ENCODE data around the gene ZNF343. TPM values are rescaled to one million over a fixed set of nuclear protein-coding genes. Genes with fewer than 3 reads are reported as not detected.
A peak's percentile ranks its signal among the peaks of the same experiment; 100 is the strongest.
"Not testable (repeated sequence)": the region's sequence is repeated elsewhere in the genome, so short reads cannot be mapped to it uniquely, and the experiment has no call there.

Gene ZNF343
- total RNA-seq, 1 donor from 2014 or later = 9.2 TPM

- Histone ChIP-seq H3K4me3 (ENCODE audit: low read depth, low read length) (peak overlapping the region; percentile 69), H3K27me3 (ENCODE audit: control insufficient read depth, insufficient read depth, low read length) (peaks cover 3% of the 10 kb centered on the region), H3K36me3 (ENCODE audit: control insufficient read depth, insufficient read depth, low read length) (no peaks in the 10 kb centered on the region)
- DNase-seq (ENCODE audit: low read depth) = peak; percentile 41
- peak; percentile 88 for TF ChIP-seq CTCF (IDR thresholded peaks at IDR 0.05; ENCODE audit: insufficient read depth, low read length, severe bottlenecking)
- no peak for FAIRE-seq
Observed at GRCh38 chr20:2523919-2524708, 15.4 kb upstream of the ZNF343 start.

GRCh38 chr20:2522826-2523429 is 14.2 kb upstream of the ZNF343 start:
- not testable (repeated sequence) for FAIRE-seq; DNase-seq (ENCODE audit: low read depth); H3K4me3 ChIP-seq (ENCODE audit: low read depth, low read length); H3K27me3 ChIP-seq (ENCODE audit: control insufficient read depth, insufficient read depth, low read length); H3K36me3 ChIP-seq (ENCODE audit: control insufficient read depth, insufficient read depth, low read length)

GRCh38 chr20:2521369-2522305 is 12.9 kb upstream of the ZNF343 start:
- H3K36me3 ChIP-seq (ENCODE audit: control insufficient read depth, insufficient read depth, low read length) = no peaks in the 10 kb centered on the region
- no peak overlapping the region for H3K4me3 ChIP-seq (ENCODE audit: low read depth, low read length)
- peak; percentile 87 for TF ChIP-seq CTCF (IDR thresholded peaks at IDR 0.05; ENCODE audit: insufficient read depth, low read length, severe bottlenecking)
- FAIRE-seq = no peak
- DNase-seq (ENCODE audit: low read depth) = peak; percentile 26
- H3K27me3 ChIP-seq (ENCODE audit: control insufficient read depth, insufficient read depth, low read length) = no peaks in the 10 kb centered on the region

- no peak for TF ChIP-seq CTCF (IDR thresholded peaks at IDR 0.05; ENCODE audit: insufficient read depth, low read length, severe bottlenecking)
- no peak for FAIRE-seq
- DNase-seq (ENCODE audit: low read depth) = no peak
- Histone ChIP-seq H3K4me3 (ENCODE audit: low read depth, low read length) (no peak overlapping the region), H3K36me3 (ENCODE audit: control insufficient read depth, insufficient read depth, low read length) (no peaks in the 10 kb centered on the region), H3K27me3 (ENCODE audit: control insufficient read depth, insufficient read depth, low read length) (no peaks in the 10 kb centered on the region)
Observed at GRCh38 chr20:2520617-2521016, 11.9 kb upstream of the ZNF343 start.

- Histone ChIP-seq H3K4me3 (ENCODE audit: low read depth, low read length) (no peak overlapping the region), H3K27me3 (ENCODE audit: control insufficient read depth, insufficient read depth, low read length) (no peaks in the 10 kb centered on the region), H3K36me3 (ENCODE audit: control insufficient read depth, insufficient read depth, low read length) (no peaks in the 10 kb centered on the region)
- TF ChIP-seq CTCF (IDR thresholded peaks at IDR 0.05; ENCODE audit: insufficient read depth, low read length, severe bottlenecking) = no peak
- DNase-seq (ENCODE audit: low read depth) = no peak
- no peak for FAIRE-seq
Observed at GRCh38 chr20:2519115-2519809, 10.5 kb upstream of the ZNF343 start.
